Trophoblast cell (in vitro differentiated cells and primary cell): ENCODE results near the gene SIM2.
A peak's percentile ranks its signal among the peaks of the same experiment; 100 is the strongest.

Experiments
- DNase-seq, 2 donors: peaks; one replicate each; pipeline ENCODE4 v3.0.0-alpha.2; 2016
- H2AFZ ChIP-seq: 2 replicates; pipeline ENCODE4 v1.6.1; 2013; ENCODE audit warnings: low read length, moderate library complexity, mild to moderate bottlenecking; ENCODE audit not compliant: insufficient read depth, poor library complexity
- H2AK5ac ChIP-seq: 2 replicates; pipeline ENCODE4 v1.6.1; 2013; ENCODE audit warnings: mild to moderate bottlenecking, low read length
- H2BK120ac ChIP-seq: 2 replicates; pipeline ENCODE4 v1.6.1; 2013; ENCODE audit warnings: low read length, mild to moderate bottlenecking, moderate library complexity; ENCODE audit not compliant: insufficient read depth, poor library complexity
- H2BK12ac ChIP-seq: 2 replicates; pipeline ENCODE4 v1.6.1; 2013; ENCODE audit warnings: mild to moderate bottlenecking, low read length, moderate library complexity
- H2BK5ac ChIP-seq: 2 replicates; pipeline ENCODE4 v1.6.1; 2013; ENCODE audit warnings: low read length, low read depth, moderate library complexity, mild to moderate bottlenecking; ENCODE audit not compliant: poor library complexity
- H3K14ac ChIP-seq: 2 replicates; pipeline ENCODE4 v1.6.1; 2013; ENCODE audit warnings: mild to moderate bottlenecking, low read length
- H3K18ac ChIP-seq: 2 replicates; pipeline ENCODE4 v1.6.1; 2013; ENCODE audit warnings: mild to moderate bottlenecking, low read length
- H3K23ac ChIP-seq: 2 replicates; pipeline ENCODE4 v1.6.1; 2013; ENCODE audit warnings: low read length
- H3K27ac ChIP-seq: 2 replicates; pipeline ENCODE4 v1.5.1; 2013; ENCODE audit warnings: low read depth, mild to moderate bottlenecking, inconsistent platforms, low read length, moderate library complexity
- H3K27me3 ChIP-seq: 2 replicates; pipeline ENCODE4 v1.6.1; 2013; ENCODE audit warnings: inconsistent platforms, mild to moderate bottlenecking, low read length, moderate library complexity; ENCODE audit not compliant: insufficient read depth
- H3K36me3 ChIP-seq, 2 experiments: 1 replicate in 1 of 2; 2 replicates in 1 of 2; pipeline ENCODE4 v1.6.1; 2013; ENCODE audit warnings: low read length in 2 of 2, mild to moderate bottlenecking in 2 of 2, moderate library complexity in 1 of 2; ENCODE audit not compliant: insufficient read depth in 2 of 2, control insufficient read depth in 1 of 2
- H3K4ac ChIP-seq: 2 replicates; pipeline ENCODE4 v1.6.1; 2013; ENCODE audit warnings: low read depth, mild to moderate bottlenecking, low read length, moderate library complexity
- H3K4me1 ChIP-seq, 2 experiments: 1 replicate in 1 of 2; 2 replicates in 1 of 2; pipeline ENCODE4 v1.6.1; 2013; ENCODE audit warnings: low read length in 2 of 2, mild to moderate bottlenecking in 2 of 2, moderate library complexity in 1 of 2; ENCODE audit not compliant: insufficient read depth in 2 of 2, control insufficient read depth in 1 of 2
- H3K4me2 ChIP-seq: 2 replicates; pipeline ENCODE4 v1.6.1; 2013; ENCODE audit warnings: inconsistent platforms, mild to moderate bottlenecking, low read length, moderate library complexity
- H3K4me3 ChIP-seq: 2 replicates; pipeline ENCODE4 v1.5.1; 2013; ENCODE audit warnings: mild to moderate bottlenecking, low read depth, low read length, inconsistent platforms
- H3K79me1 ChIP-seq: one replicate; pipeline ENCODE4 v1.6.1; 2013; ENCODE audit warnings: low read length
- H3K79me2 ChIP-seq: 2 replicates; pipeline ENCODE4 v1.6.1; 2013; ENCODE audit warnings: low read length, mild to moderate bottlenecking; ENCODE audit not compliant: control insufficient read depth, insufficient read depth, poor library complexity
- H3K9ac ChIP-seq: 2 replicates; pipeline ENCODE4 v1.6.1; 2013; ENCODE audit warnings: mild to moderate bottlenecking, low read length
- H3K9me3 ChIP-seq: 2 replicates; pipeline ENCODE4 v1.6.1; 2013; ENCODE audit warnings: low read depth, mild to moderate bottlenecking, control low read depth, inconsistent platforms, low read length; ENCODE audit not compliant: insufficient read depth
- H4K12ac ChIP-seq: 2 replicates; pipeline ENCODE4 v1.6.1; 2013; ENCODE audit warnings: low read depth, mild to moderate bottlenecking, low read length, moderate library complexity
- H4K8ac ChIP-seq: 2 replicates; pipeline ENCODE4 v1.6.1; 2013; ENCODE audit warnings: low read depth, mild to moderate bottlenecking, low read length, moderate library complexity
- H4K91ac ChIP-seq: one replicate; pipeline ENCODE4 v1.6.1; 2013; ENCODE audit warnings: low read depth, mild to moderate bottlenecking, low read length, moderate library complexity
- WGBS: extraction: QIAGEN DNeasy Blood & Tissue Kit; methylation state at CpG from one replicate; pipeline ENCODE4 v1.1.7; 2013; ENCODE audit warnings: missing lambda C conversion rate; ENCODE audit not compliant: insufficient read length, insufficient coverage; ENCODE audit errors: extremely low coverage; 5-methylcytosine and 5-hydroxymethylcytosine counted together

Gene SIM2

DNA sequence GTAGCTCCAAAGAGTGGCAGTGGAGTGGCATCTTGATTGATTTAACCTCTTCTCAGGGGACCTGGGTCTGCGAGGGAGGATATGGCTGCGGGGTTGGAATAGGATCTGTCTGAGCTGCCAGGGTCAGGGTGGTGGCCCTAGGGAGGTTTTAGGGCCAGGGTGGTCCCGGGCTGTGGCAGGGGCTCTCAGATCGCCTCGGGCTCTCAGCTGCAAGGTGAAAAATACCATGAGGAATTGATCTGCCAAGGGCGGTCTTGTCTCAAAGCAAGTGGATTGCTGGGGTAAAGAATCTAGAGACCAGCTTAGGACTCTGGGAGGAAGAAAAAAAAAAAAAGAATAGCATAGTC lies 3.7 kb downstream of the SIM2 start:
- H3K36me3 ChIP-seq: no peaks in the 10 kb centered on the region
- H3K4me3 ChIP-seq: no peak overlapping the region
- no peak overlapping the region for H2AK5ac ChIP-seq
- peaks cover 98% of the 10 kb centered on the region for H3K27me3 ChIP-seq
- no peak overlapping the region for H2BK12ac ChIP-seq
- no peak overlapping the region for H4K12ac ChIP-seq
- no peak overlapping the region for H3K4ac ChIP-seq
- no CpG with 5 or more reads among the region's 6 CpGs for WGBS
- H3K9ac ChIP-seq: no peak overlapping the region
- H3K4me2 ChIP-seq: no peak overlapping the region
- H3K14ac ChIP-seq: no peak overlapping the region
- no peak overlapping the region for H4K8ac ChIP-seq
- no peak overlapping the region for H2AFZ ChIP-seq
- H3K18ac ChIP-seq: no peak overlapping the region
- no peaks in the 10 kb centered on the region for H3K79me2 ChIP-seq
- H3K23ac ChIP-seq: no peak overlapping the region
- peaks cover 8% of the 10 kb centered on the region for H3K9me3 ChIP-seq
- no peak overlapping the region for H2BK5ac ChIP-seq
- no peak overlapping the region for H4K91ac ChIP-seq
- no peak overlapping the region for H3K27ac ChIP-seq
- no peak overlapping the region for H2BK120ac ChIP-seq
- no peak for DNase-seq
- peaks cover 12 to 21% of the 10 kb centered on the region in 2 experiments for H3K4me1 ChIP-seq
- H3K79me1 ChIP-seq: no peaks in the 10 kb centered on the region

DNA sequence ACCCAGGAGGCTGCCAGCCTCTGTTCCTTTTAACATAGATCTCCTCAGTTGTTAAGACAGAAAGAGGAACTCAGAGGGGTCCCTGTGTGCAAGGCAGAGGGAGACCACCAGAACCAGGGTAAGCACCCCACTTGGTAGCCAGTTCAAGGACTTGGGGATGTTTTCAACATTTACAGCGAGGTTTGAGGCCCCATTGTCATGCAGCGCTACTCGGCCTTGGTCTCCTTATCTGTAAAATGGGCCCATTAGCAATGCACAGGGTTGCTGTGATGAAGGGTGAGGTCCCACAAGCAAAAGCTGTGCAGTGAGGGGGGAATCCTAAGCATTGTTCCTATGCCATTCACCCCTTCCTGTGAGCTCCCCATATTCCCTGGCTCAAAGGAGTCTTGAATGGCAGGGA lies 4.2 kb downstream of the SIM2 start:
- H3K23ac ChIP-seq: no peak overlapping the region
- no peak overlapping the region for H2BK12ac ChIP-seq
- WGBS: no CpG with 5 or more reads among the region's 3 CpGs
- H3K4me2 ChIP-seq: no peak overlapping the region
- H3K4ac ChIP-seq: no peak overlapping the region
- H2AK5ac ChIP-seq: no peak overlapping the region
- H4K8ac ChIP-seq: no peak overlapping the region
- H3K27me3 ChIP-seq: peaks cover 98% of the 10 kb centered on the region
- peaks cover 11 to 19% of the 10 kb centered on the region in 2 experiments for H3K4me1 ChIP-seq
- H2BK120ac ChIP-seq: no peak overlapping the region
- no peak overlapping the region for H2BK5ac ChIP-seq
- H3K18ac ChIP-seq: no peak overlapping the region
- H3K36me3 ChIP-seq: no peaks in the 10 kb centered on the region
- no peak overlapping the region for H3K27ac ChIP-seq
- H3K79me1 ChIP-seq: no peaks in the 10 kb centered on the region
- H3K4me3 ChIP-seq: no peak overlapping the region
- H4K12ac ChIP-seq: no peak overlapping the region
- H3K79me2 ChIP-seq: no peaks in the 10 kb centered on the region
- DNase-seq: no peak
- H4K91ac ChIP-seq: no peak overlapping the region
- no peak overlapping the region for H3K9ac ChIP-seq
- peaks cover 8% of the 10 kb centered on the region for H3K9me3 ChIP-seq
- H3K14ac ChIP-seq: no peak overlapping the region
- H2AFZ ChIP-seq: no peak overlapping the region

DNA sequence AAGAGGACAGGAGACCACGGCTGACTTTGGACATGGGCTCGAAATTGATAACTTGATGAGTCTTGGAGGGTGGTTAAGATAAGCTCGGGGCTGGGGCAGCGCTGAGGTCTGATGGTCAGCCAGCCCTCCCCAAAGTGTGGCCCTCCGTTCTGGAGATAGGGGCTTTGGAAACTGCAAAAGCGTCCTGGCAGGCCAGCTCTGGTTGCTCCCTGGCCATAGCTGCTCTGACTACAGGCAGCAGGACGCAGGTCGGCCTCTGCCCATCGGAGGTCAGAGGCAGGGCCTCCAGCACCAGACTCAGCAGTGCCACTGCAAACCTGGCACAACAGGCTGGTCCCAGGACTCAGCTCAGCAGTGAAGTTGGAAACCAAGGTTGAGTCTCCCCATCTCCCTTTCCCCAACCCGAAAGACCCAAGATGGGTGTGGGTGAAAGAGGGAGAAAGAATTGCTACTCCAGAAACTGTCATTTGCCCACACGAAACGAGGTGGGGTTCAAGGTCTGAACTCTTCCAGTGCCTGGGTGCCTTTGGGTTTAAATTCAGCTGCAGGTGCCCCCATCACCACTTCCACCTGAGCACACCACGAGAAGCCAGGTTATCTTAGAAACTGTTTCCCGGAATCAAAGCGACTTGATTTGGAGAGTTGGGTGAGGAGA lies 4.8 kb downstream of the SIM2 start:
- Histone ChIP-seq H3K4ac (no peak overlapping the region), H3K36me3 (no peaks in the 10 kb centered on the region), H3K9ac (no peak overlapping the region), H2BK12ac (no peak overlapping the region), H3K79me2 (no peaks in the 10 kb centered on the region), H4K8ac (no peak overlapping the region), H3K23ac (no peak overlapping the region), H3K14ac (no peak overlapping the region), H3K4me2 (no peak overlapping the region), H2BK5ac (no peak overlapping the region), H3K4me3 (no peak overlapping the region), H3K9me3 (peaks cover 8% of the 10 kb centered on the region), H2AFZ (no peak overlapping the region), H2BK120ac (no peak overlapping the region), H2AK5ac (no peak overlapping the region), H3K27me3 (peaks cover 98% of the 10 kb centered on the region), H4K91ac (no peak overlapping the region), H3K18ac (no peak overlapping the region), H3K79me1 (no peaks in the 10 kb centered on the region), H3K27ac (no peak overlapping the region), H3K4me1 (peaks cover 5 to 14% of the 10 kb centered on the region in 2 experiments), H4K12ac (no peak overlapping the region)
- no peak for DNase-seq
- WGBS: no CpG with 5 or more reads among the region's 15 CpGs

DNA sequence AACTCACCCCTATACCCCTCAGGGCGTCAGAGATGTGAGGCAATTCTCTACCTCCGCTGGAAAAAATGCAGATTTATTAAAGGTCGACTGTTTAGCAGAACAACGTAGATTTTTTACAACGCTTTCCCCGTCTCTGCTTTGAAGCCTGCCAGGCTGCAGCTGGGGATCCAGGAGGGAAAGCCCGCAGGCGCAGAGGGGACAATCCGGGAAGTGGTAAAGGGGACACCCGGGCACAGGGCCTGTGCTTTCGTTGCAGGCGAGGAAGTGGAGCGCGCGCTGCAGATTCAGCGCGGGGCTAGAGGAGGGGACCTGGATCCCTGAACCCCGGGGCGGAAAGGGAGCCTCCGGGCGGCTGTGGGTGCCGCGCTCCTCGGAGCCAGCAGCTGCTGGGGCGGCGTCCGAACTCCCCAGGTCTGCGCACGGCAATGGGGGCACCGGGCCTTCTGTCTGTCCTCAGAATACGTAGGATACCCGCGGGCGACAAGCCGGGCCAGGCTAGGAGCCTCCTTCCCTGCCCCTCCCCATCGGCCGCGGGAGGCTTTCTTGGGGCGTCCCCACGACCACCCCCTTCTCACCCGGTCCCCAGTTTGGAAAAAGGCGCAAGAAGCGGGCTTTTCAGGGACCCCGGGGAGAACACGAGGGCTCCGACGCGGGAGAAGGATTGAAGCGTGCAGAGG lies 5.5 kb downstream of the SIM2 start:
- Histone ChIP-seq H2BK12ac (no peak overlapping the region), H3K4me2 (no peak overlapping the region), H4K8ac (no peak overlapping the region), H2AFZ (no peak overlapping the region), H3K4me1 (peaks cover 5 to 9% of the 10 kb centered on the region in 2 experiments), H4K91ac (no peak overlapping the region), H3K9me3 (peaks cover 8% of the 10 kb centered on the region), H3K79me2 (no peaks in the 10 kb centered on the region), H3K23ac (no peak overlapping the region), H3K14ac (no peak overlapping the region), H2AK5ac (no peak overlapping the region), H3K4ac (no peak overlapping the region), H3K27ac (no peak overlapping the region), H4K12ac (no peak overlapping the region), H3K79me1 (no peaks in the 10 kb centered on the region), H2BK5ac (no peak overlapping the region), H2BK120ac (no peak overlapping the region), H3K36me3 (no peaks in the 10 kb centered on the region), H3K18ac (no peak overlapping the region), H3K9ac (no peak overlapping the region), H3K4me3 (no peak overlapping the region), H3K27me3 (peaks cover 99% of the 10 kb centered on the region)
- no CpG with 5 or more reads among the region's 49 CpGs for WGBS
- peak in 1 of 2 donors; percentile 40 for DNase-seq
